GM19023 (cell line): ENCODE data around the gene CAMK1.
A peak's percentile ranks its signal among the peaks of the same experiment; 100 is the strongest.

Source experiments
- ATAC-seq: cut with Tn5 transposase; IDR thresholded peaks from one replicate; pipeline ENCODE4 v1.9.1; 2021; ENCODE audit warnings: mild to moderate bottlenecking, moderate library complexity; ENCODE audit not compliant: unreplicated experiment

CAMK1 gene

GRCh38 chr3:9769426-9770275 lies at the start of gene CAMK1:
Gene CAMK1, minus strand, starts transcription at chr3:9769947. Its CDS starts 2,198 bp downstream, at chr3:9767749.
- peak; percentile 72 for ATAC-seq

GRCh38 chr3:9818666-9819335 lies 49.1 kb upstream of the CAMK1 start:
- no peak for ATAC-seq

DNA sequence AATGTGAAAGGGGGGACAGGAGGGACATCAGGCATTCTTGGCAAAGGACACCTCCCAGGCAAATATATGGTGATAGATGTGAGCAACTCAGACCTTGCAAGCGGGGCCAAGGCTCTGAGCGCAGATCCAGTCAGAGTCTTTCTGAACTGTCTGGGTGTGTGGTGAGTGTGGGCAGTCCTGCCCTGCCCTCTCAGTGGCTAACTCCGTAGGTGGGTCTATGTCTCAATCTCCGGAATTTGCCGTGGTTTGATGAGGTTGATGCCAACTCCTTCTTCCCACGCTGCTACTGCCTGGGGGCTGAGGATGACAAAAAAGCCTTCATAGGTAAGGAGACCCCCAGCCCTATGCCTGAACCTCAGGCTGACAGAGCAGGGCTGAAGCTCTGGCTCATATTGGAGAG lies 47.7 kb upstream of the CAMK1 start:
- ATAC-seq: no peak

DNA sequence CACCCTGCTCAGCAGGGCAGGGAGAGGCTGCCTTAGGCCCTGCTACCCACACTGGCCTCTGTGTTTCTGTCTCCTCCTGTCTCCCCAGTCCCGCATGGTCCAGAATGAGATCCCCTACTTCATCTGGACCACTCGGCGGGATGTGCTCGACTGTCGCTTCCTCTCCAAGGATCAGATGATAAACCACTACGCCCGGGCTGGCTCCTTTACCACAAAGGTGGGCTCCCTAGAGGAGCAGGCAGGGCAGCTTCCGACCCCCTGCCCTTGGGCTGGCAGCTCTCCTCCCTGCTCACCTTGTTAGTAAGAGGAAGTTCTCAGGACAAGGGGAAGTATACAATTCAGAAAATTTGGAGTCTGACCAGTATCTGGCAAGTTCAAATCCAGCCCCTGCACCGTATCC lies 46.2 kb upstream of the CAMK1 start:
- ATAC-seq: no peak

DNA sequence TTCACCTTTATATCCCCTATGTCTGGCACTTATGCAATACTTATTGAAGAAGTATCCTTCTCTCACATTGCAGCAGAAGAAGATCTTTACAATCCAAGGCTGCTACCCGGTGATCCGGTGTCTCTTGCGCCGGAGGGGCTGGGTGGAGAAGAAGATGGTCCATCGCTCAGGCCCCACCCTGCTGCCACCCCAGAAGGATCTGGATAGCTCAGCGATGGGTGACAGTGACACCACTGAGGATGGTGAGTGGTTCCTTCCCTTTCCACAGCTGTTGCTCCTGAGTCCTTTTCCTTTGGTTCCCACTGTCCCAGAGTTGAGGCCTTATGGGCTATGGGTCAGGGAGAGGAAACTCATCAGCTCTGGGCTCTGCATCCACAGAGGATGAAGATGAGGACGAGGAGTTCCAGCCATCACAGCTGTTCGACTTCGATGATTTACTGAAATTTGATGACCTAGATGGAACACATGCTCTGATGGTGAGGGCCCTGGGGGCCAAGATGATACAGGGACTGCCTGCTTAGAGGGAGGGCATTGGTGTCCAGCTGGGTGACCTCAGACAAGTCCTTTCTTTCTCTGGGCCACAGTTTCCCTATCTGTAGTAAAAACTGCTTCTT lies 43.2 kb upstream of the CAMK1 start:
- no peak for ATAC-seq

DNA sequence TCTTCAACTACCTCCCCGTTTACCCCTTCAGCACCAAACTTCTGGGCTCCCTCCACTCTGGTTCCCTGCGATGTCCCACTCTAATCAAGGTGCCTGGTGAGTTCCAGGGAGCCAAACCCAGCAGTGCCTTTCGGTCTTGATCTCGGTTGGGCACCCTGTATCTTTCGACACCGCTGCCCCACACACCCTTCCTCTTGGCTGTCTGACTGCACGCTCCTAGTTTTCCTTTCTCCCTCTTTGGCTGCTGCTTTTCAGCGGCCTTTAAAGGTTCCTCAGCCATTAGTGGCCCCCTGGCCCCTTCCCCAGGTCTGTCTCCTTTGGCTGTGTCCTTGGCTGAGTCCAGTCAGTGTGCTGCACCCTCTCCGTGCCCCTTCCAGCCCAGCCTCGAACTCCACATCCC lies 41.1 kb upstream of the CAMK1 start:
- ATAC-seq: no peak

DNA sequence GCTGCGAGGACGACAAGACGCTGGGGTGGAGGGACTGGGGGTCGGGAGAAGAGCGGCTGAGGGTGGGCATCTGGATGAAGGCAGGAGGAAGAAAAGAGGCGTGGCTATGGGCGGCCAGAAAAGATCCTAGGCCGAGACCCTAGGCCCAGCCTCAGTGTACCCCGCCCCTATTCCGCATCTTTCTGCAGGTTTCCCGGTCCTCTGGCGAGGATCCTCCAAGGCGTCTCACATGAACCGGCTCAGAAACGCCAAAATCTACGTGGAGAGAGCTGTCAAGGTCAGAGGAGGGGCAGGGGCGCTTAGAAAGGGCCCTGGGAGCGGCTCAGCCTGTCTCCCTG lies 40.7 kb upstream of the CAMK1 start:
- ATAC-seq: no peak

- ATAC-seq: peak; percentile 41
These were observed 40.1 kb upstream of the CAMK1 start, which contains the start of gene TTLL3 for GRCh38 chr3:9809615-9810432. Gene TTLL3, plus strand, starts transcription at chr3:9810262. Its CDS starts 400 bp downstream, at chr3:9810662.

- ATAC-seq: no peak
These were observed 39.5 kb upstream of the CAMK1 start for GRCh38 chr3:9809239-9809614.

DNA sequence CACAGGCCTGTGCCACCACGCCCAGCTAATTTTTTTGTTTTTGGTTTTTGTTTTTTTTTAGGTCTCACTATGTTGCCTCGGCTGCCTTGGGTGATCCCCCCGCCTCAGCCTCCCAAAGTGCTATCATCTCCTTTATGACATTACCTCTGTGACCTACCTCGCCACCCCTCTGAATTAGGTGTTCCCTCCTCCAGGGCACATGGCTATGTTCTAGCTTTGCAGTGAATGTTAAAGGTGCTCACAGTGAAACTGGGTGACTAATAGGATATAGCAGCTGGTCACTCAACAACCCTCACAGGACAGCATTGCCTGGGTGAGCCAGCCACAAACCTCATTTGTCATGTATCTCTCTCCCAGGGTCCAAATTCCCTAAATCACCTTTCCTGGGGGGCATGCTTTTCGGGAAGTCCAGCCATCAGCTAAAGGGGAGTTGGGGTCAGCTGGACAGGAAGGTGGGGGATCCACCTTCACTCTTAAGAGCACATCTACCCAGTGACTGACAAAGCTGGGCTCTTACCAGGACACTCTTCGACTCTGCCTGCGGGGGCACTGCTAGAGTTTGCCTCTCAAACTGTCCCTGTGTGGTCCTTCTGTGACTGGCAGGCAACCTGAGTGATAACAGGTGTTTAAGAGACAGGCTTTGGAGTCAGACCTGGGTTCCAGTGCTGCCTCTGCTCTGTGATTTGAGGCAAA lies 38.7 kb upstream of the CAMK1 start:
- peak; percentile 54 for ATAC-seq

GRCh38 chr3:9807981-9808344 lies 38.2 kb upstream of the CAMK1 start:
- no peak for ATAC-seq

- ATAC-seq: no peak
These were observed 37.2 kb upstream of the CAMK1 start for GRCh38 chr3:9806688-9807589.

- no peak for ATAC-seq
These were observed 36.4 kb upstream of the CAMK1 start for GRCh38 chr3:9806137-9806536.

- no peak for ATAC-seq
These were observed 35.2 kb upstream of the CAMK1 start for GRCh38 chr3:9804996-9805395.

- no peak for ATAC-seq
These were observed 33.7 kb upstream of the CAMK1 start for GRCh38 chr3:9803494-9803893.

DNA sequence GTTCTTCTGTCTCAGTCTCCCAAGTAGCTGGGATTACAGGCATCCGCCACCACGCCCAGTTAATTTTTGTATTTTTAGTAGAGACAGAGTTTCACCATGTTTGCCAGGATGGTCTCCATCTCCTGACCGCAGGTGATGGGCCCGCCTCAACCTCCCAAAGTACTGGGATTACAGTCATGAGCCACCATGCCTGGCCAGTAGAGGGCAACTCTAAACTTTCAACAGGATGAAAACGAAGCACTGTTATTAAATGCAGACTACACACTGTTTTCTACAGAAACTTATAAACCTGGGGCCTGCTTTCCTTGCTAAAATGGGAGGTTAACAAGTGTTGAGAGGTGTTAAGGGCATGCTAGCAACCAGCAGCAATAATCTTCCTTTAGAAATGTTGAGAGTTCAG lies 30.8 kb upstream of the CAMK1 start:
- ATAC-seq: no peak

GRCh38 chr3:9797196-9797945 lies 27.6 kb upstream of the CAMK1 start:
- ATAC-seq: no peak

- no peak for ATAC-seq
These were observed 25.5 kb upstream of the CAMK1 start for GRCh38 chr3:9795207-9795606.

GRCh38 chr3:9794400-9794799 lies 24.7 kb upstream of the CAMK1 start:
- ATAC-seq: no peak
